Activated CD4-positive, alpha-beta T cell treated with anti-CD3 and anti-CD28 coated beads, Interleukin-2, amount 50 U/mL, for 4 hours (primary cell): ENCODE data around the gene ROR2.
"Not testable (repeated sequence)": the region's sequence is repeated elsewhere in the genome, so short reads cannot be mapped to it uniquely, and the experiment has no call there.

Source experiments
- DNase-seq, 2 experiments: peaks; one replicate each; pipeline ENCODE4 v3.0.0-alpha.2; 2020

The ROR2 gene

DNA sequence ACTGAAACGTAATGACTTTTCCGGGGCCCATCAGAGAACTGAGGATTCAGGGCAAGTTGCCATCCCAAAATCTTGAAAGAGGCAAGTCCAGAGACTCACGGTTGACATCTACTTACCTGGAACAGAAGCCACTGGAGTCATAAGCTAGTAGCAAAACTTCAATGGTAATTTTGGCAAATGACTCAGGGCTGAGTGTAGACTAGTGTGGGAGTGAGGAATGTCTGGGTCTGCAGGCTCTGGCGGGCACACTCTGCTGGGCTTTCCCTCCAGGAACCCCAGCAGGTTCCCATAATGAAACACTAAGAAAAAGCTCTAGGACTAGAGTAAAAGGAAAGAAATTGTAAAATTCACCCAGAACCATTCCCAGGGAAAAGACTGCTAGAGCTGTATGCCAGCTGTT lies 403.5 kb downstream of the ROR2 start:
- no peak for DNase-seq

DNA sequence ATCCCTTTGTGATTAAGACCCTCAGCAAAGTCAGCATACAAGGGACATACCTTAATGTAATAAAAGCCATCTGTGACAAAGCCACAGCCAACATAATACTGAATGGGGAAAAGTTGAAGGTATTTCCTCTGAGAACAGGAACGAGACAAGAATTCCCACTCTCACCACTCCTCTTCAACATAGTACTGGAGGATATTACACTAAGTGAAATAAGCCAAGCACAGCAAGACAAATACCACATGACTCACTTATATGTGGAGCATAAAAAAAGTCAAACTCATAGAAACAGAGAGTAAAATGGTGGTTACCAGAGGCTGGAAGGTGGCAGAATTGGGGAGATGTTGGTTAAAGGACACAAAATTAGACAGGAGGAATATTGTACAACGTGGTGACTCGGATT lies 408.3 kb downstream of the ROR2 start:
- DNase-seq = no peak

DNA sequence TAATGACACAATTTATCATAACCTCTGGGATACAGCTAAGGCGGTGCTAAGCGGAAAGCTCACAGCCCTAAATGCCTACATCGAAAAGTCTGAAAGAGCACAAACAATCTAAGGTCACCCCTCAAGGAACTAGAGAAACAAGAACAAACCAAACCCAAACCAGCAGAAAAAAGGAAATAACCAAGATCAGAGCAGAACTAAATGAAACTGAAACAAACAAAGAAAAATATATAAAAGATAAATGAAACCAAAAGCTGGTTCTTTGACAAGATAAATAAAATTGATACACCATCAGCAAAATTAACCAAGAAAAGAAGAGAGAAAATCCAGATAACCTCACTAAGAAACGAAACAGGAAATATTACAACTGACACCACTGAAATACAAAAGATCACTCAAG lies 409.5 kb downstream of the ROR2 start:
- not testable (repeated sequence) for DNase-seq

DNA sequence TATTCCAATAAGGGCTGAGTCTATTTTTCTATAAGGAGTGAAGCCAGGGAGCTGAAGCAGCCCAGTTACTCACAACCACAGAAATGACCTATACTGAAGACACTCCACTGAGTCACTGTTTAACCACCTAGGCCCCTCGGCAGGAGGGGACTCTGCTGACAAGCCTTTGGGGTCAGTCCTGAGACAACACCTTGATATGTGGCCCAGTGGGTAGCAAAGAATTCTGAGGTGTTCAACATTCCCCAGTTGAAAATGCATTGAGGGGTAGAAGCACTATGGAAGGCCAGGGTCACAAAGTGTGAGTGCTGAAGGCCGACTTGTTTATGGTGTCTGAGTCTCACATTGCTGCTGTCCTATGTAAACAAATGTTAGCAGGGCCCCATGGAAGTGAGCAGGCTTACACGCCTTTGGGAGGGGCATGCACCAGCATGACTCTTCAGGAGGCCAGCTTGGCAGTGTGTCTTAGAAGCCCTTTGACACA lies 413.8 kb downstream of the ROR2 start:
- no peak for DNase-seq

DNA sequence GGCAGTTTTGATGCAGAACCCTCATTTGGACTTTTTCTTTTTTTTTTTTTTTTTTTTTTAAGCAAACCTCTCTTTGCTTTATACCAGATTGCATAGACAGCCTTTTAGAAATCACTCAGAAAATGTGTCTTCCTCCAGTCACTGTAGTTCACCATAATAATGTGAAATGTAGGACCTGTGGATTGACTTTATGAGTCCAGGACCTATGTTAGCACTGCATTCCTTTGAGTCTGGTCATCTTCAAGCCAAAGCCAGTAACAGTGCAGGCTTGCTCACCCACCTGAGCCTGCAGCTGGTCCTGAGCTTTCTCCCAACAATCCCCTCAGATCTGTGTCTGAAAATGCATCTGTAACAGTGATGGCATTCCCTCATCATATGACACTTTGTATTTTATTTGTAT lies 415.7 kb downstream of the ROR2 start:
- DNase-seq = no peak

DNA sequence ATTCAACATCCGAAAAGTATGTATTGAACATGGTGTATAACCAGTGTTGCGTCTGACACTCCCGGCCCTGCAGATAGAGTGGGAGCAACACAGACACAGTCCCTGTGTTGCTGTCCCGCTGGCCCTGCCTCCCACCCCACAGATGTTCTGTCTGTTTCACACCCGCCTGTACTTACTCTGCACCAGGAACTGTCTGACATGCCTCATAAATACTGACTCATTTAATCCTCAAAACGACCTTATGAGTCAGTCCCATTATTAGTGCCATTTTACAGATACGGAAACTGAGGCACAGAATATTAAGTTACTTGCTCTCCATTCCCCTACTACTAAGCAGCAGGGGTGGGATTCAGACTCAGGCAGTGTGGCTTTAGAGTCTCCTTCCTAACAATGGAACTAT lies 416.6 kb downstream of the ROR2 start:
- DNase-seq = no peak

DNA sequence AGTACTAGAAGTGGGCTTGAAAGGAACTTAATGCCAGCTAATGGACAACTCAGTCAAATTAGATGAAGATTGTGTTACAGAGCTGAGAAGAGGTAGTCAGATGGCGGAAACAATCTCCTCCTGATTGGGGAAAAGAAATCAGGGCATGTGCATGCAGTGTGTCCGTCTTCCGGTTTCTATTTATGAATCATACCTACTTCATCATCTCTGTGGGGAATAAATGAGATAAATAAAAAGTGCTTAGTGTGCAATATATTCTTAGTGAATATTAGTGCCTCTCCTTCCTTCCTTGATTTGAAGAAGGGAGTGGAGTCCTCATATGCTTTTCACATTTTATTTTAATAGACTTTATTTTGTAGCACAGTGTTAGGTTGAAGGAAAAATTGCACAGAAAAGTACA lies 417.7 kb downstream of the ROR2 start:
- no peak for DNase-seq

DNA sequence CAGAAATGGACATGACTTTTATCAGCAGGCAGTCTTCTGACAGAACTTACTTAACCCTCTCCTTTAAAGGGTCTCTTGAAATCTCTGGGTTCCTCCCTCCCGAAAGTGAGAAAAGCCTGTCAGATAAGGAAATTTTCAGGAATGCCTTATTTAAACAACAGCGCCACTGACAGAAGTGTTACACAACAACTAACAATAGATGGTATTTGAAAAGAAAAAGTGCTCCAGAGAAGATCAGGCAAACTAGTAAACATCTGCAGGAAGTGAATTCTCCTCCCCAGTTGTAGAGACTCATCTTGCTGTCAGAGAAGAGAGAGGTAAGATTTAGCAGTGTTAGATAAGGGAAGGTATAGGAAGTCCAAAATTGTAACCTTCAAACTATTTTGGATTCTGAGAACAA lies 419.2 kb downstream of the ROR2 start:
- no peak for DNase-seq

DNA sequence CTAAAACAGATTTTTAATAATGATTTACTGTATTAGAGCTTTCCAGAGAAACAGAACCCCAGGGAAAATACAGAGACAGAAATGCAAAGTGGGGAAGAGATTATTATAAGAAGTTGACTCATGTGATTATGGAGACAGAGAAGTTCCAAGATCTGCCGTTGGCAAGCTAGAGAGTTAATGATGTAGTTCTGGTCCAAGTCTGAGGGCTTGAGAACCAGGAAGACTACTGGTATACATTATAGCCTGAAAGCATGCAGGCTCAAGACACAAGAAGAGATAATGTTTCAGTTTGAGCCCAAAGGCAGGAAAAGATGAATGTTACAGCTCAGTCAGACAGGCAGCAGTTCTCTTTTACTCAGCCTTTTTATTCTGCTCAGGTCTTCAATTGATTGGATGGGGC lies 427.5 kb downstream of the ROR2 start:
- DNase-seq = no peak

DNA sequence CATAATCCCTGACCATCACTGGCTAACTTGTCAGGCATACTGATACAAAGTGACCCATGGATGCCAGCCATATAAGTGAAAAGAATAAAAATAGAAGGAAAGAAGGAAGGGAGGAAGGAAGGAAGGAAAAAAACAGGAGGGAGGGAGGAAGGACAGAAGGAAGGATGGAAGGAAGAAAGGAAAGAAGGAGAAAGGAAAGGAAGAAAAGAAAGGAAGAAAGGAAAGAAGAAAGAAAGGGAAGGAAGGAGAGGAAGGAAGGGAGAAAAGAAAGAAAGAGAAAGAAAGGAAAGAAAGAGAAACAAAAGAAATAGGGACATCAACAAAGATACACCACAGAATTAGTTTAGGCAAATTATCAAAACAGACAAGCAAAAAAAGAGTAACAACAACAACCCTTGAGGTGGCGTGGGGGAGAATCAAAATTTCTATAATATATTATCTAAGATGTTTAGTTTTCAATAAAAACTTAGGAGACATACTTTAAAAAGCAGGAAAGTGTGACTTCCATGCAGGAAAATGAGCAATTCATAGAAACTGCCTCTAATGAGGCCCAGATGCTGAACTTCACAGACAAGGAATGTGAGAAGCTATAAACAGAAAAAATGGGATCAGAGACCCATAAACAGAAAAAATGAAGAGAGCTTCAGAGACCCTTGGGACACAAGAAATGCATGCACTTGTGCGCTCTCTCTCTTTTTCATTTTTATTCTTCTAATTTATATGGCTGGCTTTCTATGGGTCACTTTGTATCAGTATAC lies 430.3 kb downstream of the ROR2 start:
- DNase-seq = no peak

DNA sequence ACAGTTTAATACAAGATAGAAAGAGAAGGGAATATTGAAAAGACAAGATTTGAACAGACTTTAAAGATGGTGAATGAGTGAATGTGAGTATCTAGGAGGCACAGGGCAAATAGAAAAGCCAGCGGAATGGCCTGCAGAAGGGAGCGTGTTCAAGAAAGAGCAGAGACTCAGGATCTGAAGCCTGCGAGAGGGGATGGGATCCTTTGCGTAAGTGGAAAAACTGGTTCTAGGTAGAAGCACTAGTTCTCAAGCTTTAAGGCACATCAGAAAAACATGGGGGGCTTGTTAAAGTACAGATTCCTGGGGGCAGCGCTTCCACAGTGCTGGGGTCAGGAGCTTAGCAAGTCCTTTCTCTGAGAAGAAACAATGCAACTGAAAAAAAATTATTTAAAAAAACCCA lies 431.6 kb downstream of the ROR2 start:
- DNase-seq = no peak

DNA sequence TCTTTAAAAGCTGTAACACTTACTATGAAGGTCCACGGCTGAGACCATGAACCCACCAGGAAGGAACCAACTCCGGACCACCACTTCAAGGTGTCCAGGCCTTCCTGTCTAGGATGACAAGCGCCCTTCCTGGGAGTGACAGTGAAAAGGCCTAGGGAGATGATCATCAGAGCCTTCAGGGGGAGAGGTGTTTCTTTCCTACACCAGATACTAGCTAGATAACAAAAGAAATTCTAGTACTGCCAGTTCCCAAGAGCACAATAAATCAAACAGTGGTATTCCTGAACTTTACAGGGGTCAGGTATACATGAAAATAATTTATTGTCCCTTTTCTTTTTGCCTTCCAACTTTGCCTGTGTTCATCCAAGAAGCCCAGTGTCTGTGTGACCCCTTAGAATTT lies 432.2 kb downstream of the ROR2 start:
- no peak for DNase-seq

DNA sequence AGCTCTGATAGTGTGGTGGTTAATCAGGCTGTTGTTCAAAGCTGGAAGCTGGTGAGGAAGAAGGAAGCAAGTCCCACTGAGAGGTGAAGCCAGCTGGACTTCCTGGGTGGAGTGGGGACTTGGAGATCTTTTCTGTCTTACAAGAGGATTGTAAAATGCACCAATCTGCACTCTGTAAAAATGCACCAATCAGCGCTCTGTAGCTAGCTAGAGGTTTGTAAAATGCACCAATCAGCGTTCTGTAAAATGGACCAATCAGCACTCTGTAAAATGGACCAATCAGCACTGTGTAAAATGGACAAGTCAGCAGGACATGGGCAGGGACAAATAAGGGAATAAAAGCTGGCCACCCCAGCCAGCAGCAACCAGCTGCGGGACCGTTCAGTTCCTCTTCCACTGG lies 432.7 kb downstream of the ROR2 start:
- not testable (repeated sequence) for DNase-seq

DNA sequence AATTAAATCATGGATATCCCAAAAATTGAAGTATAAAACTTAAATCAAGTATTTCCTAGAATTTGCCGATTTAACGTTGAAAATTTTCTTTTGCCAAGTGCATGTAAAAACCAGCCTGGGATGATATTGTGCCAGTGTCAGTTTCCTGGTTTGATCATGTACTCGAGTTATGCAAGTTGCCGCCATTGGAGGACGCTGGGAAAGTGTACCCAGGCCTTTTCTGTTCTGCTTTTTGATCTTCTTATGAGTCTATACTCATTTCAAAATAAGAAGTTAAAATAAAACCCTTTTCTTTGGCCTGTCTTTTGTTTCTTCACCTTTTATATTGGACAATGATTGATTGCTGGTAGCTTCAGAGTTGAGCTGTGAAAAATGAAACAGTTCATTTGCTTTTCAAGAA lies 433.3 kb downstream of the ROR2 start:
- no peak for DNase-seq

DNA sequence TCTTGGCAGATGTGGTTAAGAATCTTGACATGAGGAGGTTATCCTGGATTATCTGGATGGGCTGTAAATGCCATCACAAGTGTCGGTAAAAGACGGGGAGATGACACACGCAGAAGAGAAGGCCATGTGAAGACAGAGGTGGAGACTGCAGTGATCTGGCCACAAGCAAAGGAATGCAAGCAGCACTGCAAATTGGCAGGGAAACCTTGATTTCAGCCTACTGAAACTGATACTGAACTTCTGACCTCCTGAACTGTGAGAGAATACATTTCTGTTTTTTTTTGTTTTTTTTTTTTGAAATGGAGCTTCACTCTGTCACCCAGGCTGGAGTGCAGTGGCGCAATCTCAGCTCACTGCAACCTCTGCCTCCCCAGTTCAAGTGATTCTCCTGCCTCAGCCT lies 433.9 kb downstream of the ROR2 start:
- DNase-seq = no peak

DNA sequence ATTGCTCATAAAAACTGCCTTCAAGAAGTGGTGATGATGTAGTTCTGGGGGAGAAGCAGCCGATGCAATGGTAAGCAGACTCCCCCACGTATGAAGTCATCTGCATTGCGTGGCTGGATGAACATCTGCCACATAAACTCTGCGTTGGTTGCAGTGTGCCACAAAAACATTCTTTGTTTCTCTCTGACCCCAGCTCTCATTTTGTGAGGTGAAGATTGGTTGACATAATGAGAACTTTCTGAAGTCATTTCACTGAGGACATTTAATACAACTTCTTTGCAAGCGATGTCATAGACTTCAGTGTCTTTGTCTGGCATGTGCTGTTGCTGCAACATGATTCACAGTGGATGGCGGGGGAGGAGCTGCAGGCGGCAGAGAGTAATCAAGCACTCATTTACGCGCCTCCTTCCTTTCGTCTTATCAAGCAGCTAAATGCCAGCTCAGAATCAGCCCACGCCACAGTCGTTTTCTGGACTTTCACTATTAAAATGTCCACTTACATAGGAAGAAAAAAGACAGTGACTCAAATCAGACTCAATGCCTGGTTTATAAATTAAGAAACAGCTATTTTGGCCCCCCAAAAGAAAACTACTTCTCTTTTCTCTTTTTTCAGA lies 434.8 kb downstream of the ROR2 start:
- DNase-seq = no peak
